ENCODE data around the gene CLTCL1. TPM values are rescaled to one million over a fixed set of nuclear protein-coding genes. Genes with fewer than 3 reads are reported as not detected.

The CLTCL1 gene
- polyA plus RNA-seq, 1 donor: 2.2 TPM

GRCh38 chr22:19175602-19176174 lies 115.8 kb downstream of the CLTCL1 start:
- peaks cover 30% of the 10 kb centered on the region for H3K36me3 ChIP-seq (ENCODE audit: control insufficient read depth, insufficient read depth, low read length)
- no CpG with 5 or more reads among the region's 21 CpGs for WGBS (ENCODE audit: insufficient coverage, low lambda C conversion rate)
- no peak overlapping the region for H3K4me3 ChIP-seq (ENCODE audit: low read length)
- peaks cover 62% of the 10 kb centered on the region for H3K4me1 ChIP-seq (ENCODE audit: control insufficient read depth, insufficient read depth, low read length)
- no peaks in the 10 kb centered on the region for H3K27me3 ChIP-seq (ENCODE audit: control insufficient read depth, insufficient read depth, low read length)
- no peak overlapping the region for H3K27ac ChIP-seq (ENCODE audit: low read length)
- H3K9me3 ChIP-seq (ENCODE audit: control insufficient read depth, low read depth, low read length): no peaks in the 10 kb centered on the region
- DNase-seq: no peak

GRCh38 chr22:19175026-19175601 lies 116.4 kb downstream of the CLTCL1 start:
- peak overlapping the region; percentile 34 for H3K27ac ChIP-seq (ENCODE audit: low read length)
- H3K9me3 ChIP-seq (ENCODE audit: control insufficient read depth, low read depth, low read length): no peaks in the 10 kb centered on the region
- peaks cover 30% of the 10 kb centered on the region for H3K36me3 ChIP-seq (ENCODE audit: control insufficient read depth, insufficient read depth, low read length)
- WGBS (ENCODE audit: insufficient coverage, low lambda C conversion rate): no CpG with 5 or more reads among the region's 7 CpGs
- peaks cover 5% of the 10 kb centered on the region for H3K27me3 ChIP-seq (ENCODE audit: control insufficient read depth, insufficient read depth, low read length)
- DNase-seq: no peak
- no peak overlapping the region for H3K4me3 ChIP-seq (ENCODE audit: low read length)
- H3K4me1 ChIP-seq (ENCODE audit: control insufficient read depth, insufficient read depth, low read length): peaks cover 63% of the 10 kb centered on the region

- DNase-seq: no peak
- H3K27ac ChIP-seq (ENCODE audit: low read length): peak overlapping the region; percentile 34
Measured at GRCh38 chr22:19174106-19175025, 117.2 kb downstream of the CLTCL1 start.

GRCh38 chr22:19173047-19174035 lies 118.2 kb downstream of the CLTCL1 start:
- peaks cover 61% of the 10 kb centered on the region for H3K4me1 ChIP-seq (ENCODE audit: control insufficient read depth, insufficient read depth, low read length)
- WGBS (ENCODE audit: insufficient coverage, low lambda C conversion rate): no CpG with 5 or more reads among the region's 19 CpGs
- peaks cover 30% of the 10 kb centered on the region for H3K36me3 ChIP-seq (ENCODE audit: control insufficient read depth, insufficient read depth, low read length)
- no peak for DNase-seq
- H3K4me3 ChIP-seq (ENCODE audit: low read length): no peak overlapping the region
- no peak overlapping the region for H3K27ac ChIP-seq (ENCODE audit: low read length)
- peaks cover 23% of the 10 kb centered on the region for H3K27me3 ChIP-seq (ENCODE audit: control insufficient read depth, insufficient read depth, low read length)
- no peaks in the 10 kb centered on the region for H3K9me3 ChIP-seq (ENCODE audit: control insufficient read depth, low read depth, low read length)

More at GRCh38 chr22:19174106-19175025, 117.2 kb downstream of the CLTCL1 start:
- Histone ChIP-seq H3K9me3 (ENCODE audit: control insufficient read depth, low read depth, low read length) (no peaks in the 10 kb centered on the region), H3K36me3 (ENCODE audit: control insufficient read depth, insufficient read depth, low read length) (peaks cover 30% of the 10 kb centered on the region), H3K27me3 (ENCODE audit: control insufficient read depth, insufficient read depth, low read length) (peaks cover 13% of the 10 kb centered on the region), H3K4me1 (ENCODE audit: control insufficient read depth, insufficient read depth, low read length) (peaks cover 65% of the 10 kb centered on the region), H3K4me3 (ENCODE audit: low read length) (no peak overlapping the region)
- WGBS (ENCODE audit: insufficient coverage, low lambda C conversion rate): no CpG with 5 or more reads among the region's 14 CpGs

- no peaks in the 10 kb centered on the region for H3K9me3 ChIP-seq (ENCODE audit: control insufficient read depth, low read depth, low read length)
- H3K4me1 ChIP-seq (ENCODE audit: control insufficient read depth, insufficient read depth, low read length): peaks cover 61% of the 10 kb centered on the region
- H3K27me3 ChIP-seq (ENCODE audit: control insufficient read depth, insufficient read depth, low read length): peaks cover 32% of the 10 kb centered on the region
- H3K36me3 ChIP-seq (ENCODE audit: control insufficient read depth, insufficient read depth, low read length): peaks cover 30% of the 10 kb centered on the region
- WGBS (ENCODE audit: insufficient coverage, low lambda C conversion rate): no CpG with 5 or more reads among the region's 13 CpGs
- peak overlapping the region; percentile 98 for H3K4me3 ChIP-seq (ENCODE audit: low read length)
- H3K27ac ChIP-seq (ENCODE audit: low read length): peak overlapping the region; percentile 85
- DNase-seq: no peak
Measured at GRCh38 chr22:19172213-19173046, 119.1 kb downstream of the CLTCL1 start.

GRCh38 chr22:19169947-19170318 lies 121.6 kb downstream of the CLTCL1 start:
- no peaks in the 10 kb centered on the region for H3K9me3 ChIP-seq (ENCODE audit: control insufficient read depth, low read depth, low read length)
- peaks cover 8% of the 10 kb centered on the region for H3K36me3 ChIP-seq (ENCODE audit: control insufficient read depth, insufficient read depth, low read length)
- H3K4me3 ChIP-seq (ENCODE audit: low read length): no peak overlapping the region
- H3K27ac ChIP-seq (ENCODE audit: low read length): no peak overlapping the region
- no peak for DNase-seq
- H3K4me1 ChIP-seq (ENCODE audit: control insufficient read depth, insufficient read depth, low read length): peaks cover 40% of the 10 kb centered on the region
- WGBS (ENCODE audit: insufficient coverage, low lambda C conversion rate): no CpG with 5 or more reads among the region's 7 CpGs
- H3K27me3 ChIP-seq (ENCODE audit: control insufficient read depth, insufficient read depth, low read length): peaks cover 44% of the 10 kb centered on the region

- no peak overlapping the region for H3K4me3 ChIP-seq (ENCODE audit: low read length)
- peaks cover under 1% of the 10 kb centered on the region for H3K9me3 ChIP-seq (ENCODE audit: control insufficient read depth, low read depth, low read length)
- H3K36me3 ChIP-seq (ENCODE audit: control insufficient read depth, insufficient read depth, low read length): peaks cover 4% of the 10 kb centered on the region
- peaks cover 44% of the 10 kb centered on the region for H3K27me3 ChIP-seq (ENCODE audit: control insufficient read depth, insufficient read depth, low read length)
- H3K4me1 ChIP-seq (ENCODE audit: control insufficient read depth, insufficient read depth, low read length): peaks cover 33% of the 10 kb centered on the region
- no peak for DNase-seq
- H3K27ac ChIP-seq (ENCODE audit: low read length): no peak overlapping the region
- WGBS (ENCODE audit: insufficient coverage, low lambda C conversion rate): no CpG with 5 or more reads among the region's 58 CpGs
Measured at GRCh38 chr22:19169002-19169946, 122.2 kb downstream of the CLTCL1 start.

- peaks cover 44% of the 10 kb centered on the region for H3K27me3 ChIP-seq (ENCODE audit: control insufficient read depth, insufficient read depth, low read length)
Measured at GRCh38 chr22:19168088-19168890, 123.2 kb downstream of the CLTCL1 start.

More at GRCh38 chr22:19168088-19168890, 123.2 kb downstream of the CLTCL1 start:
- DNase-seq: no peak
- Histone ChIP-seq H3K4me3 (ENCODE audit: low read length) (no peak overlapping the region), H3K36me3 (ENCODE audit: control insufficient read depth, insufficient read depth, low read length) (no peaks in the 10 kb centered on the region), H3K4me1 (ENCODE audit: control insufficient read depth, insufficient read depth, low read length) (peaks cover 24% of the 10 kb centered on the region), H3K9me3 (ENCODE audit: control insufficient read depth, low read depth, low read length) (peaks cover 2% of the 10 kb centered on the region), H3K27ac (ENCODE audit: low read length) (no peak overlapping the region)
- no CpG with 5 or more reads among the region's 17 CpGs for WGBS (ENCODE audit: insufficient coverage, low lambda C conversion rate)
